Immature natural killer cell (primary cell): Measurements from ENCODE around the gene DKK3. TPM values are rescaled to one million over a fixed set of nuclear protein-coding genes. Genes with fewer than 3 reads are reported as not detected.

Experiments
- DNase-seq, 3 donors: peaks; one replicate each; pipeline ENCODE4 v3.0.0; 2022; ENCODE audit warnings: mixed read lengths in 1 of 3
- H3K27ac Mint-ChIP-seq, 6 donors: one replicate each; pipeline ENCODE4 v1.8.0; 2020; ENCODE audit warnings: mixed read lengths in 6 of 6, mild to moderate bottlenecking in 5 of 6, inconsistent platforms in 4 of 6, moderate library complexity in 3 of 6
- H3K27me3 Mint-ChIP-seq, 3 donors: one replicate each; pipeline ENCODE4 v1.8.0; 2020 to 2021; ENCODE audit warnings: low read depth in 3 of 3, mild to moderate bottlenecking in 3 of 3, mixed read lengths in 3 of 3, moderate library complexity in 3 of 3, inconsistent platforms in 1 of 3
- H3K36me3 Mint-ChIP-seq, 3 donors: one replicate each; pipeline ENCODE4 v1.8.0; 2020; ENCODE audit warnings: mixed read lengths in 3 of 3, inconsistent platforms in 2 of 3, mild to moderate bottlenecking in 2 of 3
- H3K4me1 Mint-ChIP-seq, 2 donors: one replicate each; pipeline ENCODE4 v1.8.0; 2020; ENCODE audit warnings: inconsistent platforms in 2 of 2, mild to moderate bottlenecking in 2 of 2, mixed read lengths in 2 of 2, moderate library complexity in 1 of 2
- H3K4me3 Mint-ChIP-seq, 5 donors: one replicate each; pipeline ENCODE4 v1.8.0; 2020; ENCODE audit warnings: mild to moderate bottlenecking in 5 of 5, mixed read lengths in 5 of 5, inconsistent platforms in 3 of 5, moderate library complexity in 3 of 5
- H3K9me3 Mint-ChIP-seq, 6 donors: one replicate each; pipeline ENCODE4 v1.8.0; 2020; ENCODE audit warnings: mild to moderate bottlenecking in 6 of 6, mixed read lengths in 6 of 6, inconsistent platforms in 4 of 6, moderate library complexity in 3 of 6
- polyA plus RNA-seq, 3 donors: library from polyadenylated mRNA; unstranded; fragments of 300-500 nt; fragmentation: Illumina TruSeq; gene quantifications; one replicate each; pipeline ENCODE4 v1.2.3, GENCODE V29; 2021

The DKK3 gene
- polyA plus RNA-seq, 3 donors from 2014 or later = 0.31 to 0.76 TPM; not detected in 1

DNA sequence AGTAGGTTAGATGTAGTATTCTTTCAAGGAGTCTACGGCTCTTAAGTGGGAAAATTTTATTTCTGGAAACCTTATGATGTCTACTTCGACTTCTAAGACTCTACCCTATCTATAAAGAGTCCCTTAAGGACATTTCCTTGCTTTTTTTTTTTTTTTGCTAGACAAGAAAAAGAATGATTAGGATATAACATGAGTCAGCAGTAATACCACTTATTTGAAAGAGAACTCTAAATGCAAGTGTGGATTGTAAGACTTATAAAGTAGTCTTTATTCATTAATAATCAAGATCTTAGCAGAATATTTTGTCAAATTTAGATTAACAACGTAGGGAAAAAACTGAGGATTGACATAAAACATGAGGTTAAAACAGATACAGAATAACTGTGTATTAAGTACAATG lies 71.0 kb downstream of the DKK3 start:
- no peak for DNase-seq
- Mint-ChIP-seq H3K27me3 (no peaks in the 10 kb centered on the region), H3K27ac (no peak overlapping the region), H3K36me3 (peaks cover 15 to 57% (median 44%) of the 10 kb centered on the region in 3 donors), H3K9me3 (no peaks in the 10 kb centered on the region), H3K4me1 (peaks cover 0 to 4% of the 10 kb centered on the region in 2 donors), H3K4me3 (no peak overlapping the region)

GRCh38 chr11:11935536-11935935 lies 72.9 kb downstream of the DKK3 start:
- Mint-ChIP-seq H3K27ac (no peak overlapping the region), H3K36me3 (peaks cover 13 to 46% (median 41%) of the 10 kb centered on the region in 3 donors), H3K9me3 (no peaks in the 10 kb centered on the region), H3K4me1 (peaks cover 0 to 4% of the 10 kb centered on the region in 2 donors), H3K4me3 (no peak overlapping the region), H3K27me3 (no peaks in the 10 kb centered on the region)
- DNase-seq = no peak

GRCh38 chr11:11931461-11932055 lies 76.9 kb downstream of the DKK3 start:
- DNase-seq = peak in 2 of 3 donors; percentile 10 to 18
- Mint-ChIP-seq H3K4me1 (peaks cover 6 to 12% of the 10 kb centered on the region in 2 donors), H3K36me3 (peaks cover 15 to 38% (median 37%) of the 10 kb centered on the region in 3 donors), H3K27me3 (no peaks in the 10 kb centered on the region), H3K27ac (no peak overlapping the region), H3K4me3 (no peak overlapping the region), H3K9me3 (no peaks in the 10 kb centered on the region)

DNA sequence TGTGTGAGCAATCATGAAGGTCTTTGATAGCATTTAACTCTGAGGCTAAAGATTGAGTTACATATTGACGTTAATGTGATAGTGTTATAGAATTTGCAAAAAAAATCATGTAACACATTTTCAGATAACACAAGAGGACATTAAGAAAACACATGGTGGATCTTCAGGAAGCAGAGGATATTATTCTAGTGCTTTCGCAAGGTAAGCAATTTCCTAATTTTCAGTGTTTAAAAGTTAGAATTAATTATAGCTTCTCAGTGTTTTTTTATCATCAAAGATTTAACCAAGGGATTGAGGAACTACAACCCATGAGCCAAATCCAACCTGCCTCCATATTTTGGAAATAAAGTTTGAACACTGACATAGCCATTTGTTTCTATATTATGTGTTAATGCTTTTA lies 78.5 kb downstream of the DKK3 start:
- H3K4me1 Mint-ChIP-seq = peaks cover 10 to 21% of the 10 kb centered on the region in 2 donors

DNA sequence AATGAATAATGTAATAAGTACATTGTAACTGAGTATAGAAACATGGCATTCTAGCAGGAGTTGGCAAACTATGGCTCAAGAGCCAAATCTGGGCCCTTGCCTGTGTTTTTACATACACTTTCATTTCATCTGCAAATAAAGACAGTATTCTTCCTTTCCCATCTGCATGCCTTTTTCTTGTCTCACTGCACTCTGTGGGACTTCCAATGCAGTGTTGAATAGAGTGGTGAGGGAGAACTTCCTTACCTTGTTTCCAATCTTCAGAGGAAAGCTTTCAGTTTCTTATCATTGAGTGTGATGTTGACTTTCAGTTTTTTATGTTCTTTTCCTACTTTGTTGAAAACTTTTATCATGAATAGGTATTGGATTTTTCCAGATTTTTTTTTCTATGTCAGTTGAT lies 84.6 kb downstream of the DKK3 start:
- Mint-ChIP-seq H3K27ac (peak overlapping the region in 4 of 6 donors; percentile 10 to 83 (median 32)), H3K9me3 (no peaks in the 10 kb centered on the region), H3K27me3 (peaks cover 0 to 5% (median 0%) of the 10 kb centered on the region in 3 donors), H3K4me1 (peaks cover 14 to 46% of the 10 kb centered on the region in 2 donors), H3K4me3 (no peak overlapping the region), H3K36me3 (peaks cover 19 to 27% (median 24%) of the 10 kb centered on the region in 3 donors)
- DNase-seq = no peak

More for the DNA sequence above, 78.5 kb downstream of the DKK3 start:
- H3K27me3 Mint-ChIP-seq = peaks cover 0 to 1% (median 0%) of the 10 kb centered on the region in 3 donors
- no peak overlapping the region for H3K4me3 Mint-ChIP-seq
- no peaks in the 10 kb centered on the region for H3K9me3 Mint-ChIP-seq
- no peak for DNase-seq
- peaks cover 27 to 42% (median 39%) of the 10 kb centered on the region in 3 donors for H3K36me3 Mint-ChIP-seq
- peak overlapping the region in 1 of 6 donors; percentile 10 for H3K27ac Mint-ChIP-seq

- Mint-ChIP-seq H3K9me3 (no peaks in the 10 kb centered on the region), H3K4me1 (no peaks in the 10 kb centered on the region), H3K36me3 (peaks cover 3 to 8% (median 7%) of the 10 kb centered on the region in 3 donors), H3K27ac (no peak overlapping the region), H3K27me3 (peaks cover 0 to 3% (median 0%) of the 10 kb centered on the region in 3 donors), H3K4me3 (no peak overlapping the region)
- no peak for DNase-seq
These were observed 91.4 kb downstream of the DKK3 start for GRCh38 chr11:11916981-11917399.

DNA sequence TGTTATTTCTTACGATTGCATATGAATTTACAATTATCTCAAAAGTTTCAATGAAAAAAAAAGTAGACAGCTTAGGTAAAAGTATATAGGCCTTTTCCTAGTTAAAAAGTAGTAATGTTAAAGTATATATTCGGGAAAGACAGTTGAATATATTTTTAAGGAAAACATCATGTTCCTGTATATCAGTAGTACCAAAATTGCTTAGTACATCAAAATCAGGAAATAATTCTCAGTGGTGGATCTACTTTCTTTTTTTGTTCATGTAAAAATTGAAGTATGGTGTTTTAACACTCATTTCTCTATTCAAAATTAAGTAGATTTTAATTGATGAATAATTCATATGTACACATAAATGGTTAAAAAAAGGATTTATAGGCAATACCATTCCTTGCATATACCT lies 92.8 kb downstream of the DKK3 start:
- H3K4me3 Mint-ChIP-seq = no peak overlapping the region
- H3K36me3 Mint-ChIP-seq = peaks cover 13 to 18% (median 15%) of the 10 kb centered on the region in 3 donors
- no peaks in the 10 kb centered on the region for H3K9me3 Mint-ChIP-seq
- DNase-seq = no peak
- no peaks in the 10 kb centered on the region for H3K4me1 Mint-ChIP-seq
- no peak overlapping the region for H3K27ac Mint-ChIP-seq
- H3K27me3 Mint-ChIP-seq = peaks cover 0 to 3% (median 0%) of the 10 kb centered on the region in 3 donors

DNA sequence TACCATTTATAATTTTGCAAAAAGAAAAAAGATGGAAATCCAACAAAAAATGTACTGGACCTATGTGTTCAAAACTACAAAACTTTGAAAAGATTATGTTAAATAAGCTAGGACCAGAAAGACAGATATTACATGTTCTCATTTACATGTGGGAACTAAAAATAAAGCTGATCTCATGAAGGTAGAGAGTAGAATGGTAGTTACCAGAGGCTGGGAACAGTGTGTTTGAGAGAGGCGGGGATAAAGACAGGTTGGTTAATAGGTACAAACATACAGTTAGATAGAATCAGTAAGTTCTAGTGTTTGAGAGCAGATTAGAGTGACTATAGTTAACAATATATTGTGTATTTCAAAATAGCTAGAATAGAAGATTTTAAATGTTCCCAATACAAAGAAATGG lies 95.0 kb downstream of the DKK3 start:
- H3K27me3 Mint-ChIP-seq = peaks cover 0 to 1% (median 0%) of the 10 kb centered on the region in 3 donors
- H3K9me3 Mint-ChIP-seq = no peaks in the 10 kb centered on the region
- DNase-seq = no peak
- H3K4me3 Mint-ChIP-seq = no peak overlapping the region
- no peaks in the 10 kb centered on the region for H3K4me1 Mint-ChIP-seq
- no peak overlapping the region for H3K27ac Mint-ChIP-seq
- peaks cover 13 to 18% (median 15%) of the 10 kb centered on the region in 3 donors for H3K36me3 Mint-ChIP-seq

Other genes starting within 250 kb of the DKK3 start
- 10 to 100 TPM; 36.3 to 72.4 (median 43.5) TPM for gene USP47, start 166.7 kb downstream of the DKK3 start, polyA plus RNA-seq
- gene MICAL2, start 102.0 kb upstream of the DKK3 start, polyA plus RNA-seq = 10 to 100 TPM in 2 of 3 donors, 1 to 10 TPM in 1; 7.0 to 35.0 (median 10.1) TPM